HEK293 (cell line): Measurements from ENCODE around the gene CECR2.

Source experiments
- GLI4 ChIP-seq: fragments of 450-650 bp; formaldehyde crosslinking; IDR thresholded peaks from 2 replicates; pipeline ENCODE4 v1.5.1; 2016; ENCODE audit warnings: missing biosample characterization, missing genetic modification characterization
- TCF7L2 ChIP-seq: IDR thresholded peaks from 2 replicates; pipeline ENCODE4 v1.6.1; 2011; ENCODE audit warnings: low read depth, mild to moderate bottlenecking, inconsistent platforms, low read length, moderate library complexity, borderline replicate concordance
- ZFP37 ChIP-seq: fragments of 450-650 bp; formaldehyde crosslinking; IDR thresholded peaks from 2 replicates; pipeline ENCODE4 v1.5.1; 2016; ENCODE audit warnings: missing biosample characterization, missing genetic modification characterization
- ZNF121 ChIP-seq: fragments of 450-650 bp; formaldehyde crosslinking; IDR thresholded peaks from 2 replicates; pipeline ENCODE4 v1.5.1; 2016; ENCODE audit warnings: missing biosample characterization, missing genetic modification characterization
- ZNF146 ChIP-seq: fragments of 450-650 bp; formaldehyde crosslinking; IDR thresholded peaks from 2 replicates; pipeline ENCODE4 v1.5.1; 2016; ENCODE audit warnings: missing biosample characterization, missing genetic modification characterization
- ZNF623 ChIP-seq: fragments of 450-650 bp; formaldehyde crosslinking; IDR thresholded peaks from 2 replicates; pipeline ENCODE4 v1.5.1; 2016; ENCODE audit warnings: missing biosample characterization, missing genetic modification characterization
- ZNF629 ChIP-seq: fragments of 450-650 bp; formaldehyde crosslinking; IDR thresholded peaks from 2 replicates; pipeline ENCODE4 v1.5.1; 2017; ENCODE audit warnings: missing biosample characterization, missing genetic modification characterization
- ZNF654 ChIP-seq: fragments of 450-650 bp; formaldehyde crosslinking; IDR thresholded peaks from 2 replicates; pipeline ENCODE4 v1.5.1; 2016; ENCODE audit warnings: low read depth, missing biosample characterization, missing genetic modification characterization
- ZNF660 ChIP-seq: fragments of 450-650 bp; IDR thresholded peaks from 2 replicates; pipeline ENCODE4 v1.5.1; 2018; ENCODE audit warnings: missing biosample characterization, mild to moderate bottlenecking, missing genetic modification characterization
- ZNF677 ChIP-seq: fragments of 450-650 bp; IDR thresholded peaks from 2 replicates; pipeline ENCODE4 v1.5.0; 2018; ENCODE audit warnings: missing biosample characterization, mild to moderate bottlenecking, missing genetic modification characterization, moderate library complexity
- TF ChIP-seq, protein P1 (sequence below): fragments of 450-650 bp; formaldehyde crosslinking; IDR thresholded peaks from 2 replicates; pipeline ENCODE4 v1.5.1; 2016; ENCODE audit warnings: missing biosample characterization, missing genetic modification characterization
- TF ChIP-seq, protein P2 (sequence below): fragments of 450-650 bp; formaldehyde crosslinking; IDR thresholded peaks from 2 replicates; pipeline ENCODE4 v1.5.1; 2016; ENCODE audit warnings: missing biosample characterization, missing genetic modification characterization
- TF ChIP-seq, protein P3 (sequence below): fragments of 450-650 bp; formaldehyde crosslinking; IDR thresholded peaks from 2 replicates; pipeline ENCODE4 v1.5.1; 2016; ENCODE audit warnings: missing biosample characterization, missing genetic modification characterization, low read depth

- TF ChIP-seq, protein P1, sequence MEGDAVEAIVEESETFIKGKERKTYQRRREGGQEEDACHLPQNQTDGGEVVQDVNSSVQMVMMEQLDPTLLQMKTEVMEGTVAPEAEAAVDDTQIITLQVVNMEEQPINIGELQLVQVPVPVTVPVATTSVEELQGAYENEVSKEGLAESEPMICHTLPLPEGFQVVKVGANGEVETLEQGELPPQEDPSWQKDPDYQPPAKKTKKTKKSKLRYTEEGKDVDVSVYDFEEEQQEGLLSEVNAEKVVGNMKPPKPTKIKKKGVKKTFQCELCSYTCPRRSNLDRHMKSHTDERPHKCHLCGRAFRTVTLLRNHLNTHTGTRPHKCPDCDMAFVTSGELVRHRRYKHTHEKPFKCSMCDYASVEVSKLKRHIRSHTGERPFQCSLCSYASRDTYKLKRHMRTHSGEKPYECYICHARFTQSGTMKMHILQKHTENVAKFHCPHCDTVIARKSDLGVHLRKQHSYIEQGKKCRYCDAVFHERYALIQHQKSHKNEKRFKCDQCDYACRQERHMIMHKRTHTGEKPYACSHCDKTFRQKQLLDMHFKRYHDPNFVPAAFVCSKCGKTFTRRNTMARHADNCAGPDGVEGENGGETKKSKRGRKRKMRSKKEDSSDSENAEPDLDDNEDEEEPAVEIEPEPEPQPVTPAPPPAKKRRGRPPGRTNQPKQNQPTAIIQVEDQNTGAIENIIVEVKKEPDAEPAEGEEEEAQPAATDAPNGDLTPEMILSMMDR: no peak
- TF ChIP-seq GLI4 (tag by site-specific recombination): no peak
- no peak for TF ChIP-seq TCF7L2
- no peak for TF ChIP-seq ZNF146 (tag by site-specific recombination)
- no peak for TF ChIP-seq ZFP37
- no peak for TF ChIP-seq ZNF660 (tag by site-specific recombination)
- no peak for TF ChIP-seq ZNF623 (tag by site-specific recombination)
- TF ChIP-seq ZNF121 (tag by site-specific recombination): no peak
- TF ChIP-seq, protein P2, sequence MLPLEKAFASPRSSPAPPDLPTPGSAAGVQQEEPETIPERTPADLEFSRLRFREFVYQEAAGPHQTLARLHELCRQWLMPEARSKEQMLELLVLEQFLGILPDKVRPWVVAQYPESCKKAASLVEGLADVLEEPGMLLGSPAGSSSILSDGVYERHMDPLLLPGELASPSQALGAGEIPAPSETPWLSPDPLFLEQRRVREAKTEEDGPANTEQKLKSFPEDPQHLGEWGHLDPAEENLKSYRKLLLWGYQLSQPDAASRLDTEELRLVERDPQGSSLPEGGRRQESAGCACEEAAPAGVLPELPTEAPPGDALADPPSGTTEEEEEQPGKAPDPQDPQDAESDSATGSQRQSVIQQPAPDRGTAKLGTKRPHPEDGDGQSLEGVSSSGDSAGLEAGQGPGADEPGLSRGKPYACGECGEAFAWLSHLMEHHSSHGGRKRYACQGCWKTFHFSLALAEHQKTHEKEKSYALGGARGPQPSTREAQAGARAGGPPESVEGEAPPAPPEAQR (tag by site-specific recombination): no peak
- TF ChIP-seq, protein P3, sequence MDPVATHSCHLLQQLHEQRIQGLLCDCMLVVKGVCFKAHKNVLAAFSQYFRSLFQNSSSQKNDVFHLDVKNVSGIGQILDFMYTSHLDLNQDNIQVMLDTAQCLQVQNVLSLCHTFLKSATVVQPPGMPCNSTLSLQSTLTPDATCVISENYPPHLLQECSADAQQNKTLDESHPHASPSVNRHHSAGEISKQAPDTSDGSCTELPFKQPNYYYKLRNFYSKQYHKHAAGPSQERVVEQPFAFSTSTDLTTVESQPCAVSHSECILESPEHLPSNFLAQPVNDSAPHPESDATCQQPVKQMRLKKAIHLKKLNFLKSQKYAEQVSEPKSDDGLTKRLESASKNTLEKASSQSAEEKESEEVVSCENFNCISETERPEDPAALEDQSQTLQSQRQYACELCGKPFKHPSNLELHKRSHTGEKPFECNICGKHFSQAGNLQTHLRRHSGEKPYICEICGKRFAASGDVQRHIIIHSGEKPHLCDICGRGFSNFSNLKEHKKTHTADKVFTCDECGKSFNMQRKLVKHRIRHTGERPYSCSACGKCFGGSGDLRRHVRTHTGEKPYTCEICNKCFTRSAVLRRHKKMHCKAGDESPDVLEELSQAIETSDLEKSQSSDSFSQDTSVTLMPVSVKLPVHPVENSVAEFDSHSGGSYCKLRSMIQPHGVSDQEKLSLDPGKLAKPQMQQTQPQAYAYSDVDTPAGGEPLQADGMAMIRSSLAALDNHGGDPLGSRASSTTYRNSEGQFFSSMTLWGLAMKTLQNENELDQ (tag by site-specific recombination): no peak
- TF ChIP-seq ZNF677: no peak
- TF ChIP-seq ZNF654: no peak
- TF ChIP-seq ZNF629 (tag by site-specific recombination): no peak
Observed at GRCh38 chr22:17460895-17461294, 91.6 kb downstream of the CECR2 start.
